Measurements from ENCODE around the gene PPM1K.

The PPM1K gene

GRCh38 chr4:88217169-88217568, 67.2 kb downstream of the PPM1K start:
- DNase-seq (ENCODE audit: low spot score) = no peak

GRCh38 chr4:88216395-88216794, 68.0 kb downstream of the PPM1K start:
- peak; percentile 35 for DNase-seq (ENCODE audit: low spot score)

GRCh38 chr4:88215351-88215750, 69.0 kb downstream of the PPM1K start:
- DNase-seq (ENCODE audit: low spot score) = no peak

GRCh38 chr4:88212253-88212561, 72.2 kb downstream of the PPM1K start:
- DNase-seq (ENCODE audit: low spot score) = no peak

GRCh38 chr4:88211473-88212252, 72.7 kb downstream of the PPM1K start:
- no peak for DNase-seq (ENCODE audit: low spot score)

- no peak for DNase-seq (ENCODE audit: low spot score)
These were observed 76.2 kb downstream of the PPM1K start for GRCh38 chr4:88208156-88208555.

Data from HuH-7 (cell line).